ENCODE measurements around the gene TPK1. TPM values are rescaled to one million over a fixed set of nuclear protein-coding genes. Genes with fewer than 3 reads are reported as not detected.

TPK1 gene
- total RNA-seq, 2 donors from 2014 or later = 4.5 to 5.1 TPM

DNA sequence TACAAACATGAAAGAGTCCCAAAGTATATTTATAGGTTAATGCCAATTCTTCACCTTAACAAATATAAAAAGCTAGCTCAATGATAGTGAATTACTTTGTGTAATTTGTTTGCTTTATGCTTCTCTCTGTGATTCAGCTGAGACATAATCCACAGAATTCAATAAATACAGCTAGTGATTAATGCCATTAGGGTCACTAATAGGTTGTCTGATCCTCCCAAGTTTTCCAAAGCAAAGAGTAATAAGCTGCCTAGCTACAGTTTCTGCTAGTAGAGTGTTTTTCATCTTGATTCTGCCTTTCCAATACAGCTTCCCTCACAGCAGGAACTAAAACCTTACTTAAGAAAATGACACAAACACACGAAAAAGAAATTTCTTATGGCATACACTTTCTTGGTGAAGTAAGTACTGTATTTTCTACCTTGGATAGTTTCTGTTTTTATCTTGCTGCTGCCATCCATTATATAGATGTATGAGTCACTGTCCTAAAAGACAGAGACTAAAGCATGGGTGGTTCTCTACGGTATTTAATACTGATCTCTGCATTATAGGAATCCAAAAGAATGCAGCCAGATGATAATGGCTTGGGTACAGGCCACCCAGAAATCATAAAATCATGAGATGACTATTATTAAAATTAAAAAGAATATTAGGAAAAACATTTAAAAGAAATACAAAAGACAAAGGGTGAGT is 170.0 kb downstream of the TPK1 start:
- no peaks in the 10 kb centered on the region for H3K9me3 ChIP-seq
- intact Hi-C loops (cut with DNase I) = no loop called here
- H3K27ac ChIP-seq = no peak overlapping the region
- WGBS = 71% methylated on average over 2 of the region's 2 CpGs
- H3K4me3 ChIP-seq = no peak overlapping the region
- TF ChIP-seq, protein P1, sequence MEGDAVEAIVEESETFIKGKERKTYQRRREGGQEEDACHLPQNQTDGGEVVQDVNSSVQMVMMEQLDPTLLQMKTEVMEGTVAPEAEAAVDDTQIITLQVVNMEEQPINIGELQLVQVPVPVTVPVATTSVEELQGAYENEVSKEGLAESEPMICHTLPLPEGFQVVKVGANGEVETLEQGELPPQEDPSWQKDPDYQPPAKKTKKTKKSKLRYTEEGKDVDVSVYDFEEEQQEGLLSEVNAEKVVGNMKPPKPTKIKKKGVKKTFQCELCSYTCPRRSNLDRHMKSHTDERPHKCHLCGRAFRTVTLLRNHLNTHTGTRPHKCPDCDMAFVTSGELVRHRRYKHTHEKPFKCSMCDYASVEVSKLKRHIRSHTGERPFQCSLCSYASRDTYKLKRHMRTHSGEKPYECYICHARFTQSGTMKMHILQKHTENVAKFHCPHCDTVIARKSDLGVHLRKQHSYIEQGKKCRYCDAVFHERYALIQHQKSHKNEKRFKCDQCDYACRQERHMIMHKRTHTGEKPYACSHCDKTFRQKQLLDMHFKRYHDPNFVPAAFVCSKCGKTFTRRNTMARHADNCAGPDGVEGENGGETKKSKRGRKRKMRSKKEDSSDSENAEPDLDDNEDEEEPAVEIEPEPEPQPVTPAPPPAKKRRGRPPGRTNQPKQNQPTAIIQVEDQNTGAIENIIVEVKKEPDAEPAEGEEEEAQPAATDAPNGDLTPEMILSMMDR (IDR thresholded peaks at IDR 0.05) = no peak
- TF ChIP-seq POLR2A (IDR thresholded peaks at IDR 0.05) (no peak), POLR2AphosphoS5 (IDR thresholded peaks at IDR 0.05) (no peak)
- no peaks in the 10 kb centered on the region for H3K36me3 ChIP-seq
- H3K27me3 ChIP-seq (replicated peaks; ENCODE audit: insufficient read depth) = no peaks in the 10 kb centered on the region
- DNase-seq (ENCODE audit: low spot score) = no peak
- no peaks in the 10 kb centered on the region for H3K4me1 ChIP-seq (replicated peaks)

DNA sequence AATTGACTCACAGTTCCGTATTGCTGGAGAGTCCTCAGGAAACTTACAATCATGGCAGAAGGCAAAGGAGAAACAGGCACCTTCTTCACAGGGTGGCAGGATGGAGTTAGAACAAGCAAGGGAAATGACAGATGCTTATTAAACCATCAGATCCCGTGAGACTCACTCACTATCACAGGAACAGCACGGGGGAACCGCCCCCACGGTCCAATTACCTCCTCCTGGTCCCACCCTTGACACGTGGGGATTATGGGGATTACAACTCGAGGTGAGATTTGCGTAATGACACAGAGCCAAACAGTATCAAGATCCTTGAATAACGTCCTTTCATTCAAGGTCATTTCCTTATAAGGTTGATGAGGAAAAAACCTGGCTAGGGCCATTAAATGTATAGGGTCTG is 176.6 kb downstream of the TPK1 start:
- Histone ChIP-seq H3K9me3 (no peaks in the 10 kb centered on the region), H3K4me1 (replicated peaks) (no peaks in the 10 kb centered on the region), H3K4me3 (no peak overlapping the region), H3K36me3 (no peaks in the 10 kb centered on the region), H3K27me3 (replicated peaks; ENCODE audit: insufficient read depth) (no peaks in the 10 kb centered on the region), H3K27ac (no peak overlapping the region)
- WGBS = 78% methylated on average over 9 of the region's 9 CpGs
- DNase-seq (ENCODE audit: low spot score) = no peak
- intact Hi-C loops (cut with DNase I) = no loop called here
- TF ChIP-seq POLR2A (IDR thresholded peaks at IDR 0.05) (no peak), POLR2AphosphoS5 (IDR thresholded peaks at IDR 0.05) (no peak)
- TF ChIP-seq, protein P1 (IDR thresholded peaks at IDR 0.05) = no peak

DNA sequence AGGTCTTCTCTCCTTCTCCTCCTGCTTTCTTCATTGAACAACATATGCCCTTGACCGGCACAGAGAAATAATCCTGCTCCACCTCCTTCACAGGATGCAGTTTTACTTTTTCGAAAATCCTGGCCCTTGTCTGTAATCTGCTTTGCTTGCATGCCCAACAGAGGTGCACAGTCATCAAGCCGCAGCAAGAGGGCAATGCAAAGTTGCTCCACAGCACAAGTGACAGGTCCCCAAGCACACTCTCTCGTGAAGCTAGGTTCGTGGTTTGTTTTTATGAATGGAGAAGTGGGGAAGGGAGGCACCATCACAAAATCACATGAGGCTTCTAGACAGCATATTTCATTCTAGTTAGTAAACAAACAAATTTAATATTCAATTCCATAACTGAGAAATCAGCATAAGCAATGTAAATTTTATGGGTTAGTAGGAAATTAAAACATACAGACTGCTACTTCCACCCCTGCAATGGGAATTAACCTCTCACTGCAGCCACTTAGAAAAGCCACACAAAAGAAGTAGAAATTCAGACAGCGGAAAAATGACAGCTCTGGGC is 178.8 kb downstream of the TPK1 start:
- TF ChIP-seq, protein P1 (IDR thresholded peaks at IDR 0.05) = no peak
- no peak for TF ChIP-seq POLR2AphosphoS5 (IDR thresholded peaks at IDR 0.05)
- no peak for TF ChIP-seq POLR2A (IDR thresholded peaks at IDR 0.05)
- H3K9me3 ChIP-seq = no peaks in the 10 kb centered on the region
- no peak overlapping the region for H3K27ac ChIP-seq
- no peak overlapping the region for H3K4me3 ChIP-seq
- H3K36me3 ChIP-seq = no peaks in the 10 kb centered on the region
- intact Hi-C loops (cut with DNase I) = no loop called here
- WGBS = 61% methylated on average over 6 of the region's 6 CpGs
- H3K27me3 ChIP-seq (replicated peaks; ENCODE audit: insufficient read depth) = no peaks in the 10 kb centered on the region
- no peak for DNase-seq (ENCODE audit: low spot score)
- H3K4me1 ChIP-seq (replicated peaks) = no peaks in the 10 kb centered on the region

DNA sequence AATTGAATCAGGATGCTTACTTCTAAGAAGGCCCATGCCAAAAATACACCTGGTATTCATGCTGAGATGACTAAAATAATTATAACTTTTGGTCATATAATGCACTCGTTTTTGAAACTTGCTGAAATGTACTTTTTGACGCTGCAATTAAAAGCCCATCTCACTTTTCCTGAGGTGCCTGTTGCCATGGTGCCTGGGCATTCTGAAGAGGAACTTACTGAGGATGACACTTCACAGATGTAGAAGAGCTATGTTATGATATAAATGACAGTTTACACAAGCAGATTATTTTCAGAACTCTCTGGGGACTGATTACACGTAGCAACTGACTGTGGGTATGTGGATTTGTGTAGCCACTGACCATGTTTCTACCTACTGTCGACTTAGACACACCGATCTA is 182.4 kb downstream of the TPK1 start:
- Histone ChIP-seq H3K4me3 (no peak overlapping the region), H3K9me3 (no peaks in the 10 kb centered on the region), H3K36me3 (no peaks in the 10 kb centered on the region), H3K27me3 (replicated peaks; ENCODE audit: insufficient read depth) (no peaks in the 10 kb centered on the region), H3K27ac (no peak overlapping the region), H3K4me1 (replicated peaks) (no peaks in the 10 kb centered on the region)
- TF ChIP-seq, protein P1 (IDR thresholded peaks at IDR 0.05) = no peak
- TF ChIP-seq POLR2A (IDR thresholded peaks at IDR 0.05) (no peak), POLR2AphosphoS5 (IDR thresholded peaks at IDR 0.05) (no peak)
- intact Hi-C loops (cut with DNase I) = no loop called here
- DNase-seq (ENCODE audit: low spot score) = no peak
- 72% methylated on average over 5 of the region's 5 CpGs for WGBS

DNA sequence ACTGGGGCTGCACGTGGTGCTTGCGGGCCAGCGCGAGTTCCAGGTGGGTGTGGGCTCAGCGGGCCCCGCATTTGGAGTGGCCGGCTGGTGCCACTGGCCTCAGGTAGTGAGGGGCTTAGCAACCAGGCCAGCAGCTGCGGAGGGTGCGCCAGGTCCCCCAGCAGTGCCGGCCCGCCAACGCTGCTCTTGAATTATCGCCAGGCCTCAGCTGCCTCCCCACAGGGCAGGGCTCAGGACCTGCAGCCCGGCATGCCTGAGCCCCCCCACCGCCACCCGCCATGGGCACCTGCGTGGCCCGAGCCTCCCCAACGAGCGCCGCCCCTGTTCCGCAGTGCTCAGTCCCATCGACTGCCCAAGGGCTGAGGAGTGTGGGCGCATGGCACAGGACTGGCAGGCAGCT is 185.4 kb downstream of the TPK1 start:
- H3K27me3 ChIP-seq (replicated peaks; ENCODE audit: insufficient read depth) = no peaks in the 10 kb centered on the region
- WGBS = 97% methylated on average over 16 of the region's 24 CpGs
- TF ChIP-seq POLR2A (IDR thresholded peaks at IDR 0.05) = no peak
- TF ChIP-seq, protein P1 (IDR thresholded peaks at IDR 0.05) = no peak
- no peak for TF ChIP-seq POLR2AphosphoS5 (IDR thresholded peaks at IDR 0.05)
- no peaks in the 10 kb centered on the region for H3K9me3 ChIP-seq
- no peaks in the 10 kb centered on the region for H3K36me3 ChIP-seq
- H3K4me1 ChIP-seq (replicated peaks) = no peaks in the 10 kb centered on the region
- DNase-seq (ENCODE audit: low spot score) = no peak
- H3K27ac ChIP-seq = no peak overlapping the region
- intact Hi-C loops (cut with DNase I) = no loop called here
- no peak overlapping the region for H3K4me3 ChIP-seq
